ENCODE data around the gene PLXDC2. TPM values are rescaled to one million over a fixed set of nuclear protein-coding genes. Genes with fewer than 3 reads are reported as not detected.
A peak's percentile ranks its signal among the peaks of the same experiment; 100 is the strongest.

The PLXDC2 gene
- total RNA-seq, 1 experiment from 2014 or later, result 38.7 TPM

DNA sequence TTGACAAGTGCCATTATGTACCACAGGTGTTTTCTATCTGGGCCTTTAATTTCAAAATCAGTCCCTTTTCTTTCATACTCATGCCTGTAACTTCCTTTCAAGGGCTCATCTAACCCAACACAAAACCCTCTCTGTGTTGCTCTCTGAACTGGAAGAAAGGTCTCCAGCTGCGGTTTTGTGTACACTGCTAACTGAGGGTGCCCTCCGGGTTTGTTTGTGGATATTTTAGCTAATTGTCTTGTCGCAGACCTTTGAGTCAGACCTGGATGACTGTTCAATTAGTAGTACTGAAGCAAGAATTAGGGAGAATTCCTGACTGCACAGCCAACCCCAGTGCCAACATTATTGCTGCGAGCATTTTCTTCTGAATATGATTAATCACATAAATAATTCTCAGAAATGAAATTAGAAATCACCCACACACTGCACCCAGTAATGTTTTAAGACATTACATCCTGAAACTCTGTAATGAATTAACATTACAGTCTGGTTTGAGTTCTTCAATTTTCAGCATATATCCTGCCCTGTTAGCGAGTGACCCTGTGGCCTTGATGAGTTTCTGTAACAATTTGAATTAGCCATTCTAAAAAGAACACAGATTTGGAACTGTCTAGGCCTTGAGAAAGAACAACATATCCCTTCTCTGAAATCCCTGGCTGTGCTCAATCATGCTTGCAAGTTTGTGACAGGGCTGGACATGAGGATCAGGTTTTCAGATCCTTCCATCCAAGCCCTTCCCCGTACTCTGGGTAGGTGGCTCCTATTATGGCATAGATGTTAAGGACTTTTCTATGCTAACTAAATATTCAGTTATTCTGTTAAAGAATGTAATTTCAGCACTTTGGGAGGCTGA lies 460.1 kb downstream of the PLXDC2 start:
- Mint-ChIP-seq H3K27me3 (ENCODE audit: low read depth) (no peaks in the 10 kb centered on the region), H3K27ac (peak overlapping the region; percentile 30 to 63 (median 60); a peak in 2 of 7 replicates), H3K36me3 (ENCODE audit: insufficient read depth in 1 of 3, low read depth in 3 of 3) (peaks cover 7 to 9% (median 7%) of the 10 kb centered on the region in 3 experiments; a peak in 6 of 7 replicates), H3K4me1 (peaks cover 9 to 14% of the 10 kb centered on the region in 2 experiments), H3K4me3 (no peak overlapping the region), H3K9me3 (no peaks in the 10 kb centered on the region)
- Histone ChIP-seq H4K91ac (ENCODE audit: insufficient read length, low read depth, low read length) (no peak overlapping the region), H3K27ac (ENCODE audit: insufficient read length, low read depth, low read length) (no peak overlapping the region), H3K9me3 (ENCODE audit: control insufficient read depth, low read depth, low read length) (no peaks in the 10 kb centered on the region), H3K79me2 (ENCODE audit: insufficient read depth, low read length) (no peaks in the 10 kb centered on the region), H2BK120ac (ENCODE audit: low read depth, low read length, poor library complexity, severe bottlenecking) (no peak overlapping the region), H3K4me1 (ENCODE audit: insufficient read depth, low read length) (no peaks in the 10 kb centered on the region), H4K8ac (replicated peaks; ENCODE audit: insufficient read length, low read depth, low read length) (no peak overlapping the region), H3T11ph (ENCODE audit: low read length) (no peak overlapping the region), H3K18ac (ENCODE audit: insufficient read length, low read depth, low read length) (no peak overlapping the region), H3K9ac (ENCODE audit: extremely low read depth, insufficient read length, low read length) (no peak overlapping the region), H3K79me1 (ENCODE audit: insufficient read depth, low read depth, low read length, poor library complexity, severe bottlenecking) (no peaks in the 10 kb centered on the region), H2BK12ac (ENCODE audit: insufficient read length, low read depth, low read length) (no peak overlapping the region), H3K56ac (ENCODE audit: insufficient read length, low read depth, low read length) (no peak overlapping the region), H2BK15ac (ENCODE audit: low read depth, low read length) (no peak overlapping the region), H2BK5ac (ENCODE audit: insufficient read length, low read length) (no peak overlapping the region), H3K4ac (ENCODE audit: low read depth, low read length) (no peak overlapping the region), H4K5ac (ENCODE audit: insufficient read length, low read depth, low read length) (no peak overlapping the region), H3K23me2 (ENCODE audit: insufficient read length, low read depth, low read length, poor library complexity, severe bottlenecking) (no peaks in the 10 kb centered on the region), H3K27me3 (ENCODE audit: insufficient read depth, low read length) (no peaks in the 10 kb centered on the region), H2AK5ac (ENCODE audit: insufficient read length, low read length) (no peak overlapping the region), H3K4me2 (ENCODE audit: insufficient read depth, insufficient read length, low read length) (no peak overlapping the region), H4K20me1 (ENCODE audit: control insufficient read depth, insufficient read depth, insufficient read length) (no peaks in the 10 kb centered on the region), H2AFZ (ENCODE audit: low read length) (no peak overlapping the region), H3K23ac (ENCODE audit: insufficient read length, low read depth, low read length) (no peak overlapping the region), H2BK20ac (ENCODE audit: low read depth, low read length, poor library complexity, severe bottlenecking) (no peak overlapping the region), H3K14ac (ENCODE audit: insufficient read depth, low read length) (no peak overlapping the region)
- TF ChIP-seq, protein P1, sequence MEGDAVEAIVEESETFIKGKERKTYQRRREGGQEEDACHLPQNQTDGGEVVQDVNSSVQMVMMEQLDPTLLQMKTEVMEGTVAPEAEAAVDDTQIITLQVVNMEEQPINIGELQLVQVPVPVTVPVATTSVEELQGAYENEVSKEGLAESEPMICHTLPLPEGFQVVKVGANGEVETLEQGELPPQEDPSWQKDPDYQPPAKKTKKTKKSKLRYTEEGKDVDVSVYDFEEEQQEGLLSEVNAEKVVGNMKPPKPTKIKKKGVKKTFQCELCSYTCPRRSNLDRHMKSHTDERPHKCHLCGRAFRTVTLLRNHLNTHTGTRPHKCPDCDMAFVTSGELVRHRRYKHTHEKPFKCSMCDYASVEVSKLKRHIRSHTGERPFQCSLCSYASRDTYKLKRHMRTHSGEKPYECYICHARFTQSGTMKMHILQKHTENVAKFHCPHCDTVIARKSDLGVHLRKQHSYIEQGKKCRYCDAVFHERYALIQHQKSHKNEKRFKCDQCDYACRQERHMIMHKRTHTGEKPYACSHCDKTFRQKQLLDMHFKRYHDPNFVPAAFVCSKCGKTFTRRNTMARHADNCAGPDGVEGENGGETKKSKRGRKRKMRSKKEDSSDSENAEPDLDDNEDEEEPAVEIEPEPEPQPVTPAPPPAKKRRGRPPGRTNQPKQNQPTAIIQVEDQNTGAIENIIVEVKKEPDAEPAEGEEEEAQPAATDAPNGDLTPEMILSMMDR (conservative IDR thresholded peaks at IDR 0.05), result no peak
- no peak for DNase-seq
- WGBS (ENCODE audit: extremely low coverage, insufficient read length, low lambda C conversion rate), result no CpG with 5 or more reads among the region's 6 CpGs

Measured in H9 (cell line).